Esophagus squamous epithelium (tissue), 4 donors: ENCODE measurements around the gene PIP5K1B.

Source experiments
- CTCF ChIP-seq, 6 experiments: fragments of 450-650 bp in 4 of 6; fragments of 200-600 bp in 2 of 6; sonication (generic) in 2 of 6; IDR thresholded peaks; one replicate each; pipeline ENCODE4 v1.5.1; 2016 to 2019; ENCODE audit warnings: antibody characterized with exemption in 6 of 6, mild to moderate bottlenecking in 4 of 6, moderate library complexity in 4 of 6
- POLR2A ChIP-seq, 4 donors: fragments of 450-650 bp; IDR thresholded peaks; one replicate each; pipeline ENCODE4 v1.6.1; 2017; ENCODE audit warnings: antibody characterized with exemption in 4 of 4, mild to moderate bottlenecking in 4 of 4, moderate library complexity in 3 of 4

GRCh38 chr9:68867066-68867465 is 162.0 kb downstream of the PIP5K1B start:
- TF ChIP-seq CTCF (IDR thresholded peaks at IDR 0.05) (no peak), POLR2A (IDR thresholded peaks at IDR 0.05) (no peak)
